Activated CD8-positive, alpha-beta memory T cell treated with anti-CD3 and anti-CD28 coated beads, Interleukin-2, amount 50 U/mL, for 4 hours (primary cell): Measurements from ENCODE around the gene SPINT2.
"Not testable (repeated sequence)": the region's sequence is repeated elsewhere in the genome, so short reads cannot be mapped to it uniquely, and the experiment has no call there.

ENCODE experiments used
- DNase-seq: peaks from one replicate; pipeline ENCODE4 v3.0.0-alpha.2; 2020

Gene SPINT2

GRCh38 chr19:38264486-38265212 lies at the start of gene SPINT2:
TSS of gene SPINT2 (plus strand) at chr19:38264573. CDS start at chr19:38264893, 320 bp downstream.
- peak; percentile 48 for DNase-seq

GRCh38 chr19:38216785-38217641 lies 47.4 kb upstream of the SPINT2 start:
- no peak for DNase-seq

GRCh38 chr19:38218204-38218603 lies 46.2 kb upstream of the SPINT2 start:
- DNase-seq: no peak

GRCh38 chr19:38219221-38219620 lies 45.2 kb upstream of the SPINT2 start:
- no peak for DNase-seq

GRCh38 chr19:38221421-38221820 lies 43.0 kb upstream of the SPINT2 start:
- no peak for DNase-seq

- DNase-seq: no peak
Measured at GRCh38 chr19:38221919-38222830, 42.2 kb upstream of the SPINT2 start.

- DNase-seq: no peak
Measured at GRCh38 chr19:38223119-38223523, 41.3 kb upstream of the SPINT2 start.

GRCh38 chr19:38223617-38224013 lies 40.8 kb upstream of the SPINT2 start:
- DNase-seq: no peak

GRCh38 chr19:38224014-38224862 lies 40.1 kb upstream of the SPINT2 start, which contains the start of gene DPF1:
TSS of gene DPF1 (minus strand) at chr19:38224222. CDS start at chr19:38224142, 80 bp downstream.
- peak; percentile 44 for DNase-seq

GRCh38 chr19:38224863-38225218 lies 39.5 kb upstream of the SPINT2 start:
- DNase-seq: not testable (repeated sequence)

GRCh38 chr19:38227287-38228004 lies 36.9 kb upstream of the SPINT2 start:
- DNase-seq: no peak

- DNase-seq: no peak
Measured at GRCh38 chr19:38228005-38228377, 36.4 kb upstream of the SPINT2 start.

GRCh38 chr19:38228491-38229439 lies 35.6 kb upstream of the SPINT2 start:
- no peak for DNase-seq

GRCh38 chr19:38229585-38230073 lies 34.7 kb upstream of the SPINT2 start:
- peak; percentile 55 for DNase-seq

- DNase-seq: not testable (repeated sequence)
Measured at GRCh38 chr19:38230506-38231133, 33.8 kb upstream of the SPINT2 start.

- no peak for DNase-seq
Measured at GRCh38 chr19:38231918-38232317, 32.5 kb upstream of the SPINT2 start.

GRCh38 chr19:38233740-38234251 lies 30.6 kb upstream of the SPINT2 start:
- peak; percentile 76 for DNase-seq

GRCh38 chr19:38234615-38235014 lies 29.8 kb upstream of the SPINT2 start:
- DNase-seq: no peak

GRCh38 chr19:38239816-38240215 lies 24.6 kb upstream of the SPINT2 start:
- no peak for DNase-seq
